ENCODE results near the gene COMMD1. TPM values are rescaled to one million over a fixed set of nuclear protein-coding genes. Genes with fewer than 3 reads are reported as not detected.
"Not testable (repeated sequence)": the region's sequence is repeated elsewhere in the genome, so short reads cannot be mapped to it uniquely, and the experiment has no call there.

COMMD1 gene
- total RNA-seq, 1 donor from 2014 or later: 33.0 TPM

GRCh38 chr2:61877571-61878245, 27.8 kb upstream of the COMMD1 start:
- Mint-ChIP-seq H3K27me3 (no peaks in the 10 kb centered on the region), H3K4me3 (ENCODE audit: low read depth) (no peak overlapping the region), H3K9me3 (ENCODE audit: low read depth) (no peaks in the 10 kb centered on the region), H3K4me1 (ENCODE audit: low read depth) (no peaks in the 10 kb centered on the region), H3K36me3 (ENCODE audit: insufficient read depth) (peaks cover 33% of the 10 kb centered on the region), H3K27ac (no peak overlapping the region)
- DNase-seq (ENCODE audit: low spot score, unreplicated experiment): no peak
- TF ChIP-seq, protein P1, sequence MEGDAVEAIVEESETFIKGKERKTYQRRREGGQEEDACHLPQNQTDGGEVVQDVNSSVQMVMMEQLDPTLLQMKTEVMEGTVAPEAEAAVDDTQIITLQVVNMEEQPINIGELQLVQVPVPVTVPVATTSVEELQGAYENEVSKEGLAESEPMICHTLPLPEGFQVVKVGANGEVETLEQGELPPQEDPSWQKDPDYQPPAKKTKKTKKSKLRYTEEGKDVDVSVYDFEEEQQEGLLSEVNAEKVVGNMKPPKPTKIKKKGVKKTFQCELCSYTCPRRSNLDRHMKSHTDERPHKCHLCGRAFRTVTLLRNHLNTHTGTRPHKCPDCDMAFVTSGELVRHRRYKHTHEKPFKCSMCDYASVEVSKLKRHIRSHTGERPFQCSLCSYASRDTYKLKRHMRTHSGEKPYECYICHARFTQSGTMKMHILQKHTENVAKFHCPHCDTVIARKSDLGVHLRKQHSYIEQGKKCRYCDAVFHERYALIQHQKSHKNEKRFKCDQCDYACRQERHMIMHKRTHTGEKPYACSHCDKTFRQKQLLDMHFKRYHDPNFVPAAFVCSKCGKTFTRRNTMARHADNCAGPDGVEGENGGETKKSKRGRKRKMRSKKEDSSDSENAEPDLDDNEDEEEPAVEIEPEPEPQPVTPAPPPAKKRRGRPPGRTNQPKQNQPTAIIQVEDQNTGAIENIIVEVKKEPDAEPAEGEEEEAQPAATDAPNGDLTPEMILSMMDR (IDR thresholded peaks at IDR 0.05; ENCODE audit: unreplicated experiment): no peak

GRCh38 chr2:61878761-61879160, 26.7 kb upstream of the COMMD1 start:
- Mint-ChIP-seq H3K4me3 (ENCODE audit: low read depth) (no peak overlapping the region), H3K4me1 (ENCODE audit: low read depth) (no peaks in the 10 kb centered on the region), H3K27me3 (no peaks in the 10 kb centered on the region), H3K9me3 (ENCODE audit: low read depth) (no peaks in the 10 kb centered on the region), H3K36me3 (ENCODE audit: insufficient read depth) (peaks cover 32% of the 10 kb centered on the region), H3K27ac (no peak overlapping the region)
- DNase-seq (ENCODE audit: low spot score, unreplicated experiment): no peak
- TF ChIP-seq, protein P1 (IDR thresholded peaks at IDR 0.05; ENCODE audit: unreplicated experiment): no peak

GRCh38 chr2:61879351-61879750, 26.1 kb upstream of the COMMD1 start:
- H3K9me3 Mint-ChIP-seq (ENCODE audit: low read depth); H3K27ac Mint-ChIP-seq; H3K27me3 Mint-ChIP-seq; H3K4me3 Mint-ChIP-seq (ENCODE audit: low read depth); H3K4me1 Mint-ChIP-seq (ENCODE audit: low read depth); DNase-seq (ENCODE audit: low spot score, unreplicated experiment): not testable (repeated sequence)
- peaks cover 27% of the 10 kb centered on the region for H3K36me3 Mint-ChIP-seq (ENCODE audit: insufficient read depth)

GRCh38 chr2:61882850-61883249, 22.6 kb upstream of the COMMD1 start:
- H3K27me3 Mint-ChIP-seq: no peaks in the 10 kb centered on the region
- peaks cover 11% of the 10 kb centered on the region for H3K4me1 Mint-ChIP-seq (ENCODE audit: low read depth)
- peak overlapping the region; percentile 81 for H3K27ac Mint-ChIP-seq
- H3K4me3 Mint-ChIP-seq (ENCODE audit: low read depth): no peak overlapping the region
- no peak for DNase-seq (ENCODE audit: low spot score, unreplicated experiment)
- TF ChIP-seq, protein P1 (IDR thresholded peaks at IDR 0.05; ENCODE audit: unreplicated experiment): no peak
- no peaks in the 10 kb centered on the region for H3K9me3 Mint-ChIP-seq (ENCODE audit: low read depth)
- peaks cover 19% of the 10 kb centered on the region for H3K36me3 Mint-ChIP-seq (ENCODE audit: insufficient read depth)

DNA sequence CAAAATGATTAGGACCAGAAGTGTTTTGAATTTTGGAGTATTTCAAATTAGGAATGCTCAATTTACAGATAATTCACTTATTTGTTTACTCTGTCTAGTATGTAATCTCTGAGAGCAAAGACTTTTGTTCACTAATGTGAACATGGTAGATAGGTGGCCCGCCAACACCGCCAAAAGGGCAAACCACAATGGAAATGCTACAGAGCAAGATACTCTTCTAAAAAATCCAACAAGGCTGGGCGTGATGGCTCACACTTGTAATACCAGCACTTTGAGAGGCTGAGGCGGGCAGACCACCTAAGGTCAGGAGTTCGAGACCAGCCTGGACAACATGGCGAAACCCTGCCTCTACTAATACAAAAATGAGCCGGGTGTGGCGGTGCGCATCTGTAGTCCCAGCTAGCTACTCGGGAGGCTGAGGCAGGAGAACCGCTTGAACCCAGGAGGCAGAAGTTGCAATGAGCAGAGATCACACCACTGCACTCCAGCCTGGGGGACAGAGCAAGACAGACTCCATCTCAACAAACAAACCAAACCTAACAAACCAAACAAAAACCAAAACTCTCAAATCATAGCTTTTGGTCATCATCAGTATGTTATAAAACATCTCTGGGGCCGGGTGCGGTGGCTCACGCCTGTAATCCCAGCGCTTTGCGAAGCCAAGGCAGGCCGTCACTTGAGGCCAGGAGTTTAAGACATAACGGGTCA, 19.4 kb upstream of the COMMD1 start:
- TF ChIP-seq, protein P1 (IDR thresholded peaks at IDR 0.05; ENCODE audit: unreplicated experiment): no peak
- DNase-seq (ENCODE audit: low spot score, unreplicated experiment): no peak
- H3K27ac Mint-ChIP-seq: no peak overlapping the region

More for the DNA sequence above, 19.4 kb upstream of the COMMD1 start:
- H3K9me3 Mint-ChIP-seq (ENCODE audit: low read depth): no peaks in the 10 kb centered on the region
- H3K4me1 Mint-ChIP-seq (ENCODE audit: low read depth): peaks cover 18% of the 10 kb centered on the region
- H3K4me3 Mint-ChIP-seq (ENCODE audit: low read depth): peak overlapping the region; percentile 37
- H3K27me3 Mint-ChIP-seq: no peaks in the 10 kb centered on the region
- peaks cover 12% of the 10 kb centered on the region for H3K36me3 Mint-ChIP-seq (ENCODE audit: insufficient read depth)
